Right lung (tissue), 5 donors: Measurements from ENCODE around the gene RAD23B. TPM values are rescaled to one million over a fixed set of nuclear protein-coding genes. Genes with fewer than 3 reads are reported as not detected.
"Not testable (repeated sequence)": the region's sequence is repeated elsewhere in the genome, so short reads cannot be mapped to it uniquely, and the experiment has no call there.

Source experiments
- DNase-seq, 2 donors: peaks; one replicate each; pipeline ENCODE4 v3.0.0-alpha.2; 2013
- polyA plus RNA-seq, 5 donors: library from polyadenylated mRNA; unstranded; fragments of 120-200 nt; gene quantifications; one replicate each; pipeline versions ENCODE4 v1.2.1 to v1.2.3, GENCODE V29; 2013; ENCODE audit warnings: inconsistent platforms in 1 of 5, low replicate concordance in 1 of 5; ENCODE audit not compliant: insufficient read length in 5 of 5, insufficient read depth in 1 of 5

RAD23B gene
- polyA plus RNA-seq, 5 donors = 110 to 130 (median 118) TPM

- DNase-seq = no peak
Observed at GRCh38 chr9:107290619-107291018, 7.5 kb downstream of the RAD23B start.

DNA sequence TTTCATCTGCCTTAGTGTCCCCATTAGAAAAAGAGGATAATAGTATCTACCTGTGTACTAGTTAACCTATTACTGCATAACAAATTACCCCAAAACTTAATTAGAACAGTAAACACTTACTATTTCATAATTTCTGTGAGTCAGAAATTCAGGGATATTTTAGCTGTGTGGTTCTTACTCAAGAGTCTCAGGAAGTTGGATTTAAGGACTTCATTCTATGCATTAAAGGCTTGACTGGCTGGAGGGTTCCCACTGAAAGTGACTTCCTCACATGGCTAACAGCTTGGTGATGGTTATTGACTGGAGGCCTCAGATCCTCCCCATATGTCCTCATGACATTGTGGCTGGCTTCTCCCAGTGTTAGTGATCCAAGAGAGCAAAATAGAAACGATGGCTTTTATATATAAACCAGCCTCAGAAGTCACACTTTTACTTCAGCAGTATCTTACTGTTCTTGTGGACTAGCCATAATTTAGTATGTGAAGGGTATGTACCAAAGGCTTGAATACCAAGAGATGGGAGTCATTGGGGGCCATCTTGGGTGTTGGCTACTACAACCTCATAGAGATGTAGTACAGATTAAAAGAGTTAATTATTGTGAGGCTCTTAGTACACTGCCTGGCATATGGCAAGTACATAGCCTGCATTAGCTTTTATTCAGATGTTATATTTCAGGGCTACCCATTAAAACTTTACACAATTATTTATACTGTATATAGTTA is 9.9 kb downstream of the RAD23B start:
- DNase-seq = no peak

DNA sequence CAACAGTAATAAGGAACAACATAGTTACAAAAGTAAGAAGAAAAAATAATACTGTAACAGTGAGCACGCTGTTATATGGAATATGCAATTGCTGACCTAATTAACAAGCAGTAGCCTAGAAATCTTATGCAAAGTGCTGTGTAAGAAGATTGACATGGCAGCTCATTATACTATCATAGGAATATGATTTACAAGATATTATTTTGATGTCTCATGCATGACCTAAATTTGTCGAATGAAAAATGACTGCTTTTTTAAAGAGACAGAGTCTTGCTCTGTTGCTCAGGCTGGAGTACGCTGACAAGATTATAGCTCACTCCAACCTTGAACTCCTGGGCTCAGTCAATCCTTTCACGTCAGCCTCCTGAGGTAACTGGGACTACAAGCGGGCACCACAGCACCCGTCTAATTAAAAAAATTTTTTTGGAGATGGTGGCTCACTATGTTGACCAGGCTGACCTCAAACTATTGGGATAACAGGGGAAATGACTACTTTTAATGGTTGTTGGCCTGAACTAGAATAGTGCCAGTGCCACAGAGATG is 10.5 kb downstream of the RAD23B start:
- no peak for DNase-seq

DNA sequence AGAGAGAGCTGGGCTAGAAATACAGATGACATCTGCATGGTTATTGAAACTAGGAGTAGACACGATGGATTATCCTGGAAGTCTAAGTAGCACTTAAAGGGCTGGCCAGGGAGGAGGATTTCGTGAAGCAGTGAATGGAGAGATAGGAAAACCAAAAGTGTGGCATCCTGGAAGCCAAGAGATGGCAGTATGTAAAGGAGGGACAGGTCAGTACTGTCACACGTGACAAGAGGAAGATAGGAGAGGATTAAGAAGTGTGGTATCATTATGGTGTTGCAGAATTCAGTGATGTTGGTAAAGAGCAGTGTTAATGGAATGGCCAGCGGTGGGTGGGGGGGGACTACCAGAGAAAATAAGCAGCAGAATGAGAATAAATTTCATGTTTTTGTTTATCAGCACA is 11.7 kb downstream of the RAD23B start:
- no peak for DNase-seq

DNA sequence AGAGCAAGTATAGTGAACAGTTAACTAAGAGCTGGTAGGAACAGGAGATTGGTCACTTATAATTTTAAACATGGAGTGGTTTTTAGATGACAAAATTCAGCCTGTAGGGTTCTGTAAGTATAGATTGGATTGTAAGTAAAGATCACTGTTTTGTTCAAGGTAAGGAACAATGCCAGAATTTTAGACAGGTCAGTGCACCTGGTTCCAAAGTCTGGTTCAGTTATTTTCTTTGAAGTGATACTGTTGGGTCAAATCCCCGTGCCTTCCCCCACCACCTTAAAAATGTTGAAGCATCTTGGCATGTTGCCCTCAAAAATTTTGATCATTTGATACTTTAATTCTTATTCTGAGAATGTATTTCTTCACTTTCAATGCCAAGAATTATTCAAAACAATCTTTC is 12.9 kb downstream of the RAD23B start:
- DNase-seq = no peak

- not testable (repeated sequence) for DNase-seq
Observed at GRCh38 chr9:107296592-107296991, 13.5 kb downstream of the RAD23B start.

DNA sequence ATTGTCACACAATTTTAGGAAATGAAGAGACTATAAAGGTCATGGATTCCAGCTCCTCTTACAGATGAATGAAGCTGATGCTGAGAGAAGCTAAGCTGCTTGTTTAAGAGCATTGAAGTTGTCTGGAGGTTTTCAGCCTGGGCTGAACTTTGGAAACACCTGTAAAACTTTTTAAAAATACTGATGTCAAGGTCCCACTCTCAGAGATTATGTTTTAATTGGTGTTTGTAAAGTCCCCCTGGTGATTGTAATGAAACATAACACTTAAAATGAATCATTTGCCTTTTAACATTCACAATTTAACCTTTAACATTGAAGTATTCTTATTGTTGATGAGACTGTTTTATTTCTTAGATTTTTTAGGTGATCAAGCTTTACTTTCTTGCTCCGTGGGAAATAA is 16.4 kb downstream of the RAD23B start:
- no peak for DNase-seq

DNA sequence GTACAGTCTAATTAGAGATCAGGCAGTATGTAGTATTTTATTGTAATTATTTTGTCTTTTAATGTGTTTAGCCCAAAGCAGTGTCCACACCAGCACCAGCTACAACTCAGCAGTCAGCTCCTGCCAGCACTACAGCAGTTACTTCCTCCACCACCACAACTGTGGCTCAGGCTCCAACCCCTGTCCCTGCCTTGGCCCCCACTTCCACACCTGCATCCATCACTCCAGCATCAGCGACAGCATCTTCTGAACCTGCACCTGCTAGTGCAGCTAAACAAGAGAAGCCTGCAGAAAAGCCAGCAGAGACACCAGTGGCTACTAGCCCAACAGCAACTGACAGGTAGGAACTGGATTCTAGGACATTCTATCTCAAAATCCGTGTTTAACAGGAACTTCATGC is 23.2 kb downstream of the RAD23B start:
- no peak for DNase-seq

- no peak for DNase-seq
Observed at GRCh38 chr9:107307331-107307730, 24.3 kb downstream of the RAD23B start.

DNA sequence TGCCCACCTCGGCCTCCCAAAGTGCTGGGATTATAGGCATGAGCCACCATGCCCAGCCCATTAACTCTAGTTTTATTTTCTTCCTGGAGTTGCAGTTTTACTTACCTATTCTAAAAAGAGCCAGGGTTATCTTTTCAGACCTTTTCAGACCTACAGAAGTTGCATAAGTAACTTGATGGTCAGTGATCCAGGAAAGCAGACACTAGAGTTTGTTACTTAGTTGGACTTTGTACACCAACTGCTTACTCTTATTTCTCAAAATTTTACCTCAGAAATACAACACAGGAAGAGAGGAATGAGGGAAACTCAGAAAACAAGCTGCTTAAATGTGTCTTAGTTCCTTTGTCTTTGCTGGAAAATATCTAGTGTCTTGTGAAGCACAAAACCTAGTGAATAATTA is 25.4 kb downstream of the RAD23B start:
- DNase-seq = no peak

DNA sequence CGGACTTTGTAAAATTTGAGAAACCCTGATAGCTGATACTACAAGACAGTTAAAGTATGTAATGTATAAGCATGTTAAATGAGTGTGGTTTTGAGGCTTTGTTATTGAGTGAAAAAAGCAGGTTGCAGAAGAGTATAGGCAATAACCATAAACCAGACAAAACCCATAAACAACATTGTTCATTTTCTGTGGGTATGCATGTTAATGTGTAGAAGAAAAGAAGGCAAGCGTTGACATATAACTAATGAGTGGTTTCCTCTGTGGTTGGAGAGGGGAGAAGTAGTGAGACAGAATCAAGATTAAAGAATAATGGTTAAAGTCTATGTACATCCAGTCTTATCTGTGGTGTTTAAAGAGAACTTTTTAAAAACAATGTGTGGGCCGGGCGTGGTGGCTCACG is 26.2 kb downstream of the RAD23B start:
- no peak for DNase-seq

- DNase-seq = no peak
Observed at GRCh38 chr9:107312376-107313050, 29.4 kb downstream of the RAD23B start.

GRCh38 chr9:107313555-107314096 is 30.5 kb downstream of the RAD23B start:
- no peak for DNase-seq

- no peak for DNase-seq
Observed at GRCh38 chr9:107314763-107315162, 31.7 kb downstream of the RAD23B start.

DNA sequence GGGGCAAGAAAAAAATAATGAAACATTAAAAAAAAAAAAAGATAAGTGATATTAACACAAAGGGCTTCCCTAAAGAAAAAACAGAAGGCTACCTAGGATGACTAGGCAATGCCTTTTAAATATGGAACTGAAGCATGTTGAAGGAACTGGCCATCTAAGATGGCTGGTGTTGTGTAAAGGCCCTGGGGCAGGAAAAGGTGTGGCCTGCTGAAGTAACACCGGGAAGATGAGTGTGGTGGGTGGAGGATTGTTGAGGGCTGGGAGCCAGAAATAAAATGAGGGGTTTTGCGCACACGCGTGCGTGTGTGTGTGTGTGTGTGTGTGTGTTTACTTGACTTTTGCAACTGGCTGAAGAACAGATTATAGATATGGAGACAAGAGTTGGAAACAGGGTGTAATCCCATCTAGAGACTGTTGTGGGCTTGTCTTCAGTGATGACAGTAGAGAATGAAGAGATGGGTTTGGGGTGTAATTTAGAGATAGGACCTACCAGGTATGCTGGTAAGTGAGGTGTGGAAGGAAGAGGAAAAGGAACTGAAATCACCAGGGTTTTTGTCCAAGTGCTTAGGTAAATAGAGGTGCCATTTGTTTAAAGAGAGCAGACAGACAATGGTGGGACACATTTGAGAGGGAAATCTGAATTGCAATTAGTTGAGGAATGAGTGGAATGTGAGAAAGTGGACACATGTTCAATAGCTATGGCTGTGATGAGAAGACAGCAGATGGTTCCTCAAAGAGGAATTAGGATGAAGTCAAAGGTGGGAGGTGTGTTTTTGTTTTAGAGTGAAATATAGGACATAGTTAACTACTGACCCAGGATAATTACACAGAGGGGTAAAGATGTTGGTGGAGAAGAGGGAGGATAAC is 33.9 kb downstream of the RAD23B start:
- DNase-seq = no peak

- DNase-seq = no peak
Observed at GRCh38 chr9:107322643-107323042, 39.6 kb downstream of the RAD23B start.

DNA sequence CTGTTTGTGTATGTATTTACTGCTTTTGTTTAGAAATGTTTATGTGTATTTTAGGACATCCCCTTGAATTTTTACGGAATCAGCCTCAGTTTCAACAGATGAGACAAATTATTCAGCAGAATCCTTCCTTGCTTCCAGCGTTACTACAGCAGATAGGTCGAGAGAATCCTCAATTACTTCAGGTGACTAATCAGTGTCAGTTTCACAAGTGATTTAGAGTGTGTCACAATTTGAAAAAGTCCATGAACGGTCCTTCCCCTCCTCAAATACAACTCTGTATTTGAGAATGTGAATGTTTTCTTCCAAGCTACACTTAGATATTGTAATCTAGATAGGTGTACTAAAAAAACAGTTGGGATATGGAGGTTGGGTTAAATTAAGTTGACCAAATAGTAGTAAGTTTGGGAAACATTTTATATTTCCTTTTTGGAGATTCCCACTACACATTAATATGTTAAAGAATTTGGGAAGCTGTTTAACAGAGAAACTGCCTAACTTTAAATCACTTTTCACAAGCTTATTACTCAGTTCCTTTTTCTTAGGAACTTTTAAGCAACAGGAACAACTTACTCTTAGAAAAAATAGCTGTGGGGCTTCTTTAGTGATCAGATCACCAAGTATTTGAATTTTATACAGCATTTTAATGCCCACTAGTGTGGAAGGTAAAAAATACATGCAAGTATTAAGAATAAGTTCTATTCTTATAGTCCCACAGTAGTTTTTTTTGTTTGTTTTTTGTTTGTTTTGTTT is 40.9 kb downstream of the RAD23B start:
- DNase-seq = no peak

DNA sequence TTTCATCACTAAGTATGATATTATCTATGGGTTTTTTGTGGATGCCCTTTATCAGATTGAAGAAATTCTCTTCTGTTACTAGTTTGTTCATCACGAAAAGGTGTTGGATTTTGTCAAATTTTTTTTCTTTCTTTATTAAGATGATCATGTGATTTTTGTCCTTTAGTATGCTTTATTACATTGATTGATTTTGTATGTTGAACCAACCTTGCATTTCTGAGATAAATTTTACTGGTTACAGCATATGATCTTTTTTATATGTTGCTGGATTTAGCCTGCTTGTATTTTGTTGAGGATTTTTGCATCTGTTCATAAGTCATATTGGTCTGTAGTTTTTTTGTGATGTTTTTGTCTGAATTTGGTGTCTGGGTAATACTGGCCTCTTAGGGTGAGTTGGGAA is 42.8 kb downstream of the RAD23B start:
- DNase-seq = no peak

GRCh38 chr9:107328510-107328909 is 45.4 kb downstream of the RAD23B start:
- DNase-seq = no peak

DNA sequence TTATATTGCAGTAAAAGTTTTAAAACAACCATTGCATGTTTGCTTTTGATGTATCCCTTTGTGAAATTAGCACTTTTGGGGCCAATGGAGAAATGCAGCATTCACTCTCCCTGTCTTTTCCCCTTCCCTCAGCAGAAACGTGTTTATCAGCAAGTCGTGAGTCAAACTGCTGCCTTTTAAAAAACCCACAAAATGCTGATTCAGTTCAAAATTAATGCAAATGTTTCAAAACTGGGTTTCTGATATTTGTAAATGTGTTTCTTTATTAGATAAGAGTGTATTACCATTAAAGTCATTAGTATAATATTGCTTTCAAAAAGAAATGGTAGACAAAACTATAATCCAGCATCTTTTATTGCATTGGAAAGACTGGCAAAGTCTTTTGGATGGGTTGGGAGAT is 47.3 kb downstream of the RAD23B start:
- no peak for DNase-seq

- DNase-seq = no peak
Observed at GRCh38 chr9:107332883-107333282, 49.8 kb downstream of the RAD23B start.
